Activated gamma-delta T cell treated with anti-CD3 and anti-CD28 coated beads, Interleukin-2, amount 50 U/mL, for 16 hours (primary cell): Measurements from ENCODE around the gene DUOX1.
"Not testable (repeated sequence)": the region's sequence is repeated elsewhere in the genome, so short reads cannot be mapped to it uniquely, and the experiment has no call there.

Source experiments
- DNase-seq: peaks from one replicate; pipeline ENCODE4 v3.0.0-alpha.2; 2020; ENCODE audit warnings: low read depth

The DUOX1 gene

DNA sequence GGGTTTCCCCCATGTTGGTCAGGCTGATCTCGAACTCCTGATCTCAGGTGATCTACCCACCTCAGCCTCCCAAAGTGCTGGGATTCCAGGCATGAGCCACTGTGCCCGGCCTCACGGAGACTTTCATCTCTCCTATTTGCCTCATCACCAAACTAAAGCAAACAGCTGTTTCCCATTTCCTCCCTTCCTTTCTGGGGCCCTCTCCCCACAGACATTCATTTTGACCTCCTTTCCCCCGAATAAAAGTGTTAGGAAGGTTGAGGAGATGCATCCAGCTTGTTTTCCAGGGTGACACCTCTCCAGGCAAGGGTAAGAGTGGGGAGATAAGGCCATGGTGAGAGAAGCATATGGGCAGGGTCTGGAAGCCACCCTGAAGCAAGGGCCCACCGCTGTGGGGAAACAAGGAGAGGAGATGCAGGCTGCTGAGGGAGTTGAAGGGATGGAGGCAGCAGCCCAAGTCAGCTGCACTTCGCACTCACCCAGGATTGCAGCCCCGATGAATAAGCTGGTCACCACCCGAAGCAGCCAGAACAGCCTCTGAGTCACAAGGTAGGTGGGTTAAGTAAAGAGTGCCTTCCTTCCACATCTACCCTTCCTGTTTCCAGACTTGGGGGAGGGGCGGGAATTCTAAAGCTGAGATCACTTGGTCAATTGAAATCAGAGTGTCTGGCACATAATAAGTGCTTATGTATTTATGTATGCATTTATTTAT, 7.9 kb upstream of the DUOX1 start:
- DNase-seq, result no peak

DNA sequence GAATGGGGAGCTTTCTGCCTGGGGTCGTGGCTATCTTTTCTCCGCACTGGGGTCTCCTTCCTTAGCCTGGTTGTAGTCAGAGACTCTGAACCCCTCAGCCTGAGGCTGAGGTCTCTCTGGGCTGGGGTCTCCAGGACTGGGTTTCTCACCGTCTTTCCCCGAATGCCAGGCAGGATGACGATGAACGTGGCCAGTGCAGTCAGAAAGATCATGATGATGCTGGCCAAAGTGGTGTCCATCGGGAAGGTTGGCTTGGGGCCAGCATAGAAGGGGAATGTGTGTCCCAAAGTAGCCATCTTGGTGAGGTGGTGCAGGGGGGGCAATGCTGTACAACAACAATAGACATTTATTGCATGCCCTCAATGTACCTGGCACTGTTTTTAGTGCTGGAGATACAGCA, 7.1 kb upstream of the DUOX1 start:
- DNase-seq, result no peak

DNA sequence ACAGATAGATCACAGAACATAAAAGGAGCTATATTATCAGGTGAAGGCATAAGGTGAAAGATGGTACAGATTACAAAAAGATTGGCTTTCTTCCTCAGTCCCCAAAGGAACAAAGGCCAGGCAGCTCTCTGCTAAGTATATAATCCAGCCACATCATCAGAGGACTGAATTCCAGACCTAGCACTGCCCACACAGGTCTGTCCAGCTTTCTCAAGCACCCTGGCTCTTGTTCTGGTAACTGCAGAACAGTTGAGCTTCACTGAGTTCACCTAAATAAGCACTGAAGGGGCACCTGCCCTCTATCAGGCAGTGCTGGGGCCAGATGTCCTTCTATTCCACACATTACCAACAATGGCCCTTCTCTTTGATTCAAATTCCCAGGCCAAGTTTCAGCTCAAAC, 6.4 kb upstream of the DUOX1 start:
- no peak for DNase-seq

GRCh38 chr15:45126535-45127158, 3.1 kb upstream of the DUOX1 start:
- peak; percentile 26 for DNase-seq

- no peak for DNase-seq
Observed at GRCh38 chr15:45128971-45129639, 689 bp upstream of the DUOX1 start.

DNA sequence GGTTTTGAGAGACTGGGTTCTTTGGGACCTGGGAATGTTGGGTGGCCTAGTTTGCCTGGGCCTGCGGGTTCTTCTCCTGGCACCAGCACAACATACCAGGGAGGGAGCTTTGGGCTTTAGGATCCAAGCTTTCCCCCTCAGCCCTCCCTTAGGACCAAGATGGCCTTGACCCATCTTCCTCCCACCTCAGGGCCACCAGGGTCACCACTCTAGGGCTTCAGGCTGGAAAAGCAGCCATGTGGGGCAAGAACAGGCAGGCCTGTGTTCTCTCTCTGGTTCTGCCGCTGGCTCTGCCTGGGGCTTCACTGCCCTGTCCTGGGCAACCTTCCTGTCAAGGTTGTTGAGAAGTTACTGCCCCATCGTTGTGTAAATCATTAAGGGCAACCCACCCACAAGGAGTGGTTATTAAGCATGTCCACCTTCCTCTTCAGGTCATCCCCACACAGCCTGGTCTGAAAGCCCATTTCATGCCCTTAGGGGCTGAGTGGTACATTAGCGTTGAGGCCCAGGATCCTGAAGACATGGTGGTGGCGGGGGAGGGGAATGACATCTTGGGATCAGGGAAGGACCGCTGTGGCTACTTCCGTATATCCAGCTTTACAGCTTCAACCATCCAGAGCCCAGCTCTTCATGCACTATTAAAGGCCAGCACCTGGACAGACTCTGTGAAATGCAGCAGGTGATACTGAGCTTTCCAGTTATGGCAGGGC, 652 bp downstream of the DUOX1 start:
- DNase-seq, result no peak

GRCh38 chr15:45131510-45131909, 1.7 kb downstream of the DUOX1 start:
- DNase-seq, result no peak

DNA sequence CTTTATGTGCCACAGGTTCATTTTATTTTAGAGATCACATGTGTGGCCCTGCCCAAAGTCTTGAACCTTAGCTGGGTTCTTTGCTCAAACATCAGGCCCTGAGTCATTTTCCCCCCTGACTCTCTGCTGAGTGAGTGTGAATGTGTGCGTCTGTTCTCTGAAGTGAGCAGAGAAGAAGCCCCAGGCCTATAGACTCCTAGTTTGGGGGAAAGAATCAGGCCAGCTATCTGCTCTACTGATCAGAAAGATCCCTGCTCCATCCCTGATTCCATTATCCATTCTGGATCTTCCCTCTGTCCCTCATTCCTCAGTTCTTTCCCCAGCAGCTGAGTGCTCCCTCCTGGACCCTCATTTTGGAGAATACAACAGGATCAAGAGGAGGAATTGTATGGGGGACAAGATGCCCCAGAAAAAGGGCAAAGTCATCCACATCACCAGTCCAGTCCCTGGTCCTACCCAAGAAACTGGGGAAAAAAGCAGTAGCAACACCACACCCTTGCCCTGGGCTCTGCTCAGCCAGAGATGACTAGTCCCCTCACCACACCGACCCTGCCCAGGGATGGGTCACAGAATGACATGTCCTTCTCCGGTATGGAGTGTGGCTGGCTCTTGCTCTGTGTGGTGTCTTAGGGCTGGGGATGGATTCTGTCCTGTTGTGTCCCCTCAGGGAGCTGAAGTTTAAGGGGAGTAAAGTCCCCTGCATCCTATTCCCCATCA, 3.2 kb downstream of the DUOX1 start:
- DNase-seq, result no peak

GRCh38 chr15:45133561-45133920, 3.7 kb downstream of the DUOX1 start:
- DNase-seq, result no peak

GRCh38 chr15:45134046-45134445, 4.3 kb downstream of the DUOX1 start:
- DNase-seq, result no peak

GRCh38 chr15:45134682-45135604, 5.1 kb downstream of the DUOX1 start:
- no peak for DNase-seq

- not testable (repeated sequence) for DNase-seq
Observed at GRCh38 chr15:45135705-45136377, 6.0 kb downstream of the DUOX1 start.

GRCh38 chr15:45136378-45136764, 6.6 kb downstream of the DUOX1 start:
- DNase-seq, result no peak

GRCh38 chr15:45137703-45138102, 7.9 kb downstream of the DUOX1 start:
- no peak for DNase-seq

GRCh38 chr15:45138814-45139765, 9.3 kb downstream of the DUOX1 start:
- no peak for DNase-seq

GRCh38 chr15:45139770-45140169, 10.0 kb downstream of the DUOX1 start:
- no peak for DNase-seq

GRCh38 chr15:45140557-45141250, 10.9 kb downstream of the DUOX1 start:
- no peak for DNase-seq

GRCh38 chr15:45141386-45141785, 11.6 kb downstream of the DUOX1 start:
- DNase-seq, result no peak

DNA sequence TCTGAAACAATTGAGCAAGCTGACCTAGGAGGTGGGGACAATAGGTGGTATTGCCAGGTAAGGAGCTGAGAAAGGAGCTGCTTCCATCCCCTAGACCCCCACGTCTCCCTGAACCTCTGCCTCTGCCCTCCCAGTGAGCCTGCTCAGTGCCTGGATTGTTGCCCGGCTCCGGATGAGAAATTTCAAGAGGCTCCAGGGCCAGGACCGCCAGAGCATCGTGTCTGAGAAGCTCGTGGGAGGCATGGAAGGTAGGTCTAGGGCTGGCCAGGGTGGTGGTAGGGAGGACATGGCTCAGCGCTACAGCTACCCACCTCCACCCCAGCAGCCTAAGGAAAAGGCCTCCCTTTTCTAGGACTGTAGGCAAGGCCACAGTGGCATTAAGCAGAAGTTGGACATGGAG, 13.3 kb downstream of the DUOX1 start:
- DNase-seq, result no peak
